ENCODE measurements around the gene VIL1.

Gene VIL1

GRCh38 chr2:218501665-218502064, 82.7 kb downstream of the VIL1 start:
- no peak for TF ChIP-seq FOXM1 (IDR thresholded peaks at IDR 0.05; ENCODE audit: borderline replicate concordance, low read depth)
- no peak for TF ChIP-seq CEBPB (IDR thresholded peaks at IDR 0.05)
- no peak for TF ChIP-seq RAD21 (IDR thresholded peaks at IDR 0.05; ENCODE audit: low read depth)
- TF ChIP-seq CREB1 (IDR thresholded peaks at IDR 0.05; ENCODE audit: low read depth), result no peak
- TF ChIP-seq EGR1 (IDR thresholded peaks at IDR 0.05), result no peak
- TF ChIP-seq, protein P1, sequence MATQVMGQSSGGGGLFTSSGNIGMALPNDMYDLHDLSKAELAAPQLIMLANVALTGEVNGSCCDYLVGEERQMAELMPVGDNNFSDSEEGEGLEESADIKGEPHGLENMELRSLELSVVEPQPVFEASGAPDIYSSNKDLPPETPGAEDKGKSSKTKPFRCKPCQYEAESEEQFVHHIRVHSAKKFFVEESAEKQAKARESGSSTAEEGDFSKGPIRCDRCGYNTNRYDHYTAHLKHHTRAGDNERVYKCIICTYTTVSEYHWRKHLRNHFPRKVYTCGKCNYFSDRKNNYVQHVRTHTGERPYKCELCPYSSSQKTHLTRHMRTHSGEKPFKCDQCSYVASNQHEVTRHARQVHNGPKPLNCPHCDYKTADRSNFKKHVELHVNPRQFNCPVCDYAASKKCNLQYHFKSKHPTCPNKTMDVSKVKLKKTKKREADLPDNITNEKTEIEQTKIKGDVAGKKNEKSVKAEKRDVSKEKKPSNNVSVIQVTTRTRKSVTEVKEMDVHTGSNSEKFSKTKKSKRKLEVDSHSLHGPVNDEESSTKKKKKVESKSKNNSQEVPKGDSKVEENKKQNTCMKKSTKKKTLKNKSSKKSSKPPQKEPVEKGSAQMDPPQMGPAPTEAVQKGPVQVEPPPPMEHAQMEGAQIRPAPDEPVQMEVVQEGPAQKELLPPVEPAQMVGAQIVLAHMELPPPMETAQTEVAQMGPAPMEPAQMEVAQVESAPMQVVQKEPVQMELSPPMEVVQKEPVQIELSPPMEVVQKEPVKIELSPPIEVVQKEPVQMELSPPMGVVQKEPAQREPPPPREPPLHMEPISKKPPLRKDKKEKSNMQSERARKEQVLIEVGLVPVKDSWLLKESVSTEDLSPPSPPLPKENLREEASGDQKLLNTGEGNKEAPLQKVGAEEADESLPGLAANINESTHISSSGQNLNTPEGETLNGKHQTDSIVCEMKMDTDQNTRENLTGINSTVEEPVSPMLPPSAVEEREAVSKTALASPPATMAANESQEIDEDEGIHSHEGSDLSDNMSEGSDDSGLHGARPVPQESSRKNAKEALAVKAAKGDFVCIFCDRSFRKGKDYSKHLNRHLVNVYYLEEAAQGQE (IDR thresholded peaks at IDR 0.05; ENCODE audit: low read depth), result no peak
- no peak for TF ChIP-seq NFIC (IDR thresholded peaks at IDR 0.05)
- TF ChIP-seq ZBTB7A (IDR thresholded peaks at IDR 0.05; ENCODE audit: low read depth), result no peak
- TF ChIP-seq YY1 (IDR thresholded peaks at IDR 0.05; ENCODE audit: low read depth), result no peak
- no peak for TF ChIP-seq EP300 (IDR thresholded peaks at IDR 0.05; ENCODE audit: borderline replicate concordance)
- no peak for TF ChIP-seq TAF1 (IDR thresholded peaks at IDR 0.05; ENCODE audit: low read depth)
- TF ChIP-seq TCF12 (IDR thresholded peaks at IDR 0.05; ENCODE audit: low read depth), result no peak
- TF ChIP-seq, protein P2, sequence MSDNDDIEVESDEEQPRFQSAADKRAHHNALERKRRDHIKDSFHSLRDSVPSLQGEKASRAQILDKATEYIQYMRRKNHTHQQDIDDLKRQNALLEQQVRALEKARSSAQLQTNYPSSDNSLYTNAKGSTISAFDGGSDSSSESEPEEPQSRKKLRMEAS (IDR thresholded peaks at IDR 0.05), result no peak
- TF ChIP-seq TEAD4 (IDR thresholded peaks at IDR 0.05), result no peak

Measured in Ishikawa (cell line).